Loucy (cell line): Measurements from ENCODE around the gene SELENOO.

Source experiments
- H2AFZ ChIP-seq: fragments of 200-600 bp; sonication (generic); 2 replicates; pipeline ENCODE4 v1.6.0; 2016; ENCODE audit warnings: antibody characterized with exemption, mild to moderate bottlenecking, low read length, moderate library complexity
- H3F3A ChIP-seq: fragments of 200-600 bp; 2 replicates; pipeline ENCODE4 v1.6.0; 2016; ENCODE audit warnings: antibody characterized with exemption, low read depth, mild to moderate bottlenecking
- H3K27me3 ChIP-seq: fragments of 200-600 bp; sonication (generic); 2 replicates; pipeline ENCODE4 v1.6.1; 2014; ENCODE audit warnings: low read length, mild to moderate bottlenecking; ENCODE audit not compliant: insufficient read depth, poor library complexity, severe bottlenecking
- H3K36me3 ChIP-seq: fragments of 200-600 bp; sonication (generic); 2 replicates; pipeline ENCODE4 v1.6.1; 2016; ENCODE audit warnings: low read length; ENCODE audit not compliant: insufficient read depth
- H3K4me1 ChIP-seq: fragments of 200-600 bp; sonication (generic); 2 replicates; pipeline ENCODE4 v1.5.1; 2014; ENCODE audit warnings: low read length, mild to moderate bottlenecking; ENCODE audit not compliant: insufficient read depth, poor library complexity, severe bottlenecking
- H3K4me2 ChIP-seq: fragments of 200-600 bp; sonication (generic); 2 replicates; pipeline ENCODE4 v1.6.0; 2014; ENCODE audit warnings: antibody characterized with exemption, low read length, low read depth, mild to moderate bottlenecking; ENCODE audit not compliant: poor library complexity, severe bottlenecking
- H3K4me3 ChIP-seq: fragments of 200-600 bp; sonication (generic); 2 replicates; pipeline ENCODE4 v1.5.1; 2014; ENCODE audit warnings: low read length, mild to moderate bottlenecking, mixed read lengths; ENCODE audit not compliant: poor library complexity, severe bottlenecking
- H3K79me2 ChIP-seq: fragments of 200-600 bp; sonication (generic); 2 replicates; pipeline ENCODE4 v1.6.1; 2014; ENCODE audit warnings: low read length; ENCODE audit not compliant: insufficient read depth
- H3K9ac ChIP-seq: fragments of 200-600 bp; sonication (generic); 2 replicates; pipeline ENCODE4 v1.6.0; 2014; ENCODE audit warnings: mild to moderate bottlenecking, low read depth, low read length, moderate library complexity; ENCODE audit not compliant: poor library complexity, severe bottlenecking
- H3K9me2 ChIP-seq: fragments of 200-600 bp; sonication (generic); replicated peaks from 2 replicates; pipeline ENCODE4 v1.6.1; 2016; ENCODE audit warnings: low read depth, low read length, mixed read lengths
- H3K9me3 ChIP-seq: fragments of 200-600 bp; sonication (generic); 2 replicates; pipeline ENCODE4 v1.6.1; 2014; ENCODE audit warnings: mild to moderate bottlenecking, antibody characterized with exemption, low read length, low read depth; ENCODE audit not compliant: insufficient read depth
- H4K20me1 ChIP-seq: fragments of 200-600 bp; sonication (generic); 2 replicates; pipeline ENCODE4 v1.6.0; 2014; ENCODE audit warnings: antibody characterized with exemption, low read length, mild to moderate bottlenecking; ENCODE audit not compliant: insufficient read depth, poor library complexity, severe bottlenecking
- CTCF ChIP-seq: fragments of 200-600 bp; sonication (generic); conservative IDR thresholded peaks from 2 replicates; pipeline ENCODE4 v1.5.1; 2014; ENCODE audit warnings: mild to moderate bottlenecking, antibody characterized with exemption, low read length
- EZH2phosphoT487 ChIP-seq: fragments of 200-600 bp; IDR thresholded peaks from 2 replicates; pipeline ENCODE4 v1.6.1; 2018; ENCODE audit warnings: antibody characterized with exemption, mild to moderate bottlenecking, moderate library complexity, borderline replicate concordance

The SELENOO gene

GRCh38 chr22:50175921-50176849, 24.6 kb upstream of the SELENOO start:
- no peaks in the 10 kb centered on the region for H3K9me2 ChIP-seq
- H3K9me3 ChIP-seq, result no peaks in the 10 kb centered on the region
- H3K4me2 ChIP-seq, result no peak overlapping the region
- H3K4me3 ChIP-seq, result no peak overlapping the region
- no peaks in the 10 kb centered on the region for H3K79me2 ChIP-seq
- no peaks in the 10 kb centered on the region for H4K20me1 ChIP-seq
- no peaks in the 10 kb centered on the region for H3F3A ChIP-seq
- H3K27me3 ChIP-seq, result no peaks in the 10 kb centered on the region
- no peak overlapping the region for H2AFZ ChIP-seq
- no peak overlapping the region for H3K9ac ChIP-seq
- no peaks in the 10 kb centered on the region for H3K36me3 ChIP-seq
- TF ChIP-seq EZH2phosphoT487, result no peak
- TF ChIP-seq CTCF, result no peak
- H3K4me1 ChIP-seq, result peaks cover 4% of the 10 kb centered on the region

GRCh38 chr22:50176850-50177536, 23.8 kb upstream of the SELENOO start:
- Histone ChIP-seq H3K79me2 (no peaks in the 10 kb centered on the region), H4K20me1 (no peaks in the 10 kb centered on the region), H3K9ac (no peak overlapping the region), H3F3A (no peaks in the 10 kb centered on the region), H3K4me1 (peaks cover 4% of the 10 kb centered on the region), H3K9me2 (no peaks in the 10 kb centered on the region), H3K4me2 (no peak overlapping the region), H3K9me3 (no peaks in the 10 kb centered on the region), H3K36me3 (no peaks in the 10 kb centered on the region), H3K27me3 (no peaks in the 10 kb centered on the region), H2AFZ (no peak overlapping the region), H3K4me3 (no peak overlapping the region)
- TF ChIP-seq CTCF (no peak), EZH2phosphoT487 (no peak)

GRCh38 chr22:50177537-50178470, 23.0 kb upstream of the SELENOO start:
- no peak overlapping the region for H3K4me3 ChIP-seq
- no peaks in the 10 kb centered on the region for H3K36me3 ChIP-seq
- H3K79me2 ChIP-seq, result no peaks in the 10 kb centered on the region
- H3F3A ChIP-seq, result no peaks in the 10 kb centered on the region
- H3K9me2 ChIP-seq, result no peaks in the 10 kb centered on the region
- no peak overlapping the region for H3K4me2 ChIP-seq
- H3K27me3 ChIP-seq, result no peaks in the 10 kb centered on the region
- no peaks in the 10 kb centered on the region for H4K20me1 ChIP-seq
- H3K9me3 ChIP-seq, result no peaks in the 10 kb centered on the region
- H2AFZ ChIP-seq, result no peak overlapping the region
- no peak for TF ChIP-seq EZH2phosphoT487
- no peak for TF ChIP-seq CTCF
- peaks cover 4% of the 10 kb centered on the region for H3K4me1 ChIP-seq
- H3K9ac ChIP-seq, result no peak overlapping the region
